Progenitor cell of endocrine pancreas (in vitro differentiated cells): Measurements from ENCODE around the gene PAK3. TPM values are rescaled to one million over a fixed set of nuclear protein-coding genes. Genes with fewer than 3 reads are reported as not detected.
A peak's percentile ranks its signal among the peaks of the same experiment; 100 is the strongest.

Experiments
- DNase-seq: peaks from one replicate; pipeline ENCODE4 v3.0.0; 2021; ENCODE audit warnings: low spot score; ENCODE audit not compliant: unreplicated experiment
- H3K27ac Mint-ChIP-seq: 2 replicates; pipeline ENCODE4 v1.8.0; 2021; ENCODE audit warnings: mild to moderate bottlenecking, moderate library complexity, mixed read lengths
- H3K27me3 Mint-ChIP-seq: 2 replicates; pipeline ENCODE4 v1.8.0; 2021; ENCODE audit warnings: mixed read lengths
- H3K36me3 Mint-ChIP-seq: 2 replicates; pipeline ENCODE4 v1.8.0; 2022; ENCODE audit warnings: mixed read lengths; ENCODE audit not compliant: insufficient read depth
- H3K4me1 Mint-ChIP-seq: 2 replicates; pipeline ENCODE4 v1.8.0; 2021; ENCODE audit warnings: low read depth, mixed read lengths
- H3K4me3 Mint-ChIP-seq: 2 replicates; pipeline ENCODE4 v1.8.0; 2021; ENCODE audit warnings: low read depth, mild to moderate bottlenecking, moderate library complexity, mixed read lengths
- H3K9me3 Mint-ChIP-seq: 2 replicates; pipeline ENCODE4 v1.8.0; 2021; ENCODE audit warnings: low read depth, mixed read lengths
- total RNA-seq: library from RNA; stranded (reverse); gene quantifications from 2 replicates; pipeline ENCODE4 v1.2.1, GENCODE V29; 2021
- TF ChIP-seq, protein P1 (sequence below): fragments of 200-600 bp; sonication (generic); IDR thresholded peaks from one replicate; pipeline ENCODE4 v1.5.0; 2021; ENCODE audit warnings: antibody characterized with exemption, mild to moderate bottlenecking; ENCODE audit not compliant: unreplicated experiment

Gene PAK3
- total RNA-seq, 1 donor from 2014 or later: 18.4 TPM

DNA sequence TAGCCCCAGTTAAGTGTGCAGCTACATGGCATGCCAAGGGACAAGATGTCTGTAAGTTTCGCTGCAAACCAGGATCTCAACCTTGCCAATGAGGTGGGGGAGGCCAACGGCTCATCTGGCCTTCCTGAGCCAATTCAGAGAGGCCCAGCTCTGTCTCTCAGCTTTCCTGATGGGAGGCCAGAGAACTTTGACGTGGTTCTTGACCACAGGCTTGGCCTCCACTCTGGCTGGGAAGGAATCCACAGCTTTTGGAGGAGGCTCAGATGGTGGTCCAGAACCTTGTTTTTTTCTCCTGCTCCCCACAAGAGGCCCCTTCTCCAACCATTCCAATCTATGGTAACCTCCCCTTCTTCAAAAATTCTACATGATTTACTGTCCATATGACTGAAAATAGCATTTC is 164.5 kb downstream of the PAK3 start:
- no peaks in the 10 kb centered on the region for H3K9me3 Mint-ChIP-seq
- H3K27ac Mint-ChIP-seq: no peak overlapping the region
- no peaks in the 10 kb centered on the region for H3K27me3 Mint-ChIP-seq
- TF ChIP-seq, protein P1, sequence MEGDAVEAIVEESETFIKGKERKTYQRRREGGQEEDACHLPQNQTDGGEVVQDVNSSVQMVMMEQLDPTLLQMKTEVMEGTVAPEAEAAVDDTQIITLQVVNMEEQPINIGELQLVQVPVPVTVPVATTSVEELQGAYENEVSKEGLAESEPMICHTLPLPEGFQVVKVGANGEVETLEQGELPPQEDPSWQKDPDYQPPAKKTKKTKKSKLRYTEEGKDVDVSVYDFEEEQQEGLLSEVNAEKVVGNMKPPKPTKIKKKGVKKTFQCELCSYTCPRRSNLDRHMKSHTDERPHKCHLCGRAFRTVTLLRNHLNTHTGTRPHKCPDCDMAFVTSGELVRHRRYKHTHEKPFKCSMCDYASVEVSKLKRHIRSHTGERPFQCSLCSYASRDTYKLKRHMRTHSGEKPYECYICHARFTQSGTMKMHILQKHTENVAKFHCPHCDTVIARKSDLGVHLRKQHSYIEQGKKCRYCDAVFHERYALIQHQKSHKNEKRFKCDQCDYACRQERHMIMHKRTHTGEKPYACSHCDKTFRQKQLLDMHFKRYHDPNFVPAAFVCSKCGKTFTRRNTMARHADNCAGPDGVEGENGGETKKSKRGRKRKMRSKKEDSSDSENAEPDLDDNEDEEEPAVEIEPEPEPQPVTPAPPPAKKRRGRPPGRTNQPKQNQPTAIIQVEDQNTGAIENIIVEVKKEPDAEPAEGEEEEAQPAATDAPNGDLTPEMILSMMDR: no peak
- H3K4me1 Mint-ChIP-seq: peaks cover 24% of the 10 kb centered on the region
- no peak for DNase-seq
- no peak overlapping the region for H3K4me3 Mint-ChIP-seq
- H3K36me3 Mint-ChIP-seq: peaks cover 14% of the 10 kb centered on the region

DNA sequence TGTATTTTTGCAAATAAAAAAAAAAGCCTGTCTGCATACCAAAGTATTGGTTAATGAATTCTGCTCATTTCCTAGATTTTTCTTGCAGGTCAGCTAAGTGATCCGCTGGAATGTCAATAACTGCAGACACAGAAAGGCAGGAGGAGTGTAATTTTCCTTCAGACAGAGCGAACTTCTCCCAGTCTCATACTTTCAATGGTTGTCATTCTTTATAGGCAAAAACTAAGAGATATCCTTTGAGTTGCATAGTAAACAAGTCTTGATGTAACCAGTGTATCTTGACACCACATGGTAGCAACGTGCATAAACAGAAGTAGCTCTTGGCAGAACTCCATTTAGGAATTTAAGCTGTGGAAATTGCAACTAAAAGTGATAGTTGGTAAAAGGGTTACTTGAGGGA is 166.1 kb downstream of the PAK3 start:
- DNase-seq: no peak
- no peaks in the 10 kb centered on the region for H3K9me3 Mint-ChIP-seq
- H3K4me3 Mint-ChIP-seq: no peak overlapping the region
- no peaks in the 10 kb centered on the region for H3K27me3 Mint-ChIP-seq
- H3K4me1 Mint-ChIP-seq: peaks cover 27% of the 10 kb centered on the region
- H3K27ac Mint-ChIP-seq: no peak overlapping the region
- TF ChIP-seq, protein P1: no peak
- peaks cover 14% of the 10 kb centered on the region for H3K36me3 Mint-ChIP-seq

DNA sequence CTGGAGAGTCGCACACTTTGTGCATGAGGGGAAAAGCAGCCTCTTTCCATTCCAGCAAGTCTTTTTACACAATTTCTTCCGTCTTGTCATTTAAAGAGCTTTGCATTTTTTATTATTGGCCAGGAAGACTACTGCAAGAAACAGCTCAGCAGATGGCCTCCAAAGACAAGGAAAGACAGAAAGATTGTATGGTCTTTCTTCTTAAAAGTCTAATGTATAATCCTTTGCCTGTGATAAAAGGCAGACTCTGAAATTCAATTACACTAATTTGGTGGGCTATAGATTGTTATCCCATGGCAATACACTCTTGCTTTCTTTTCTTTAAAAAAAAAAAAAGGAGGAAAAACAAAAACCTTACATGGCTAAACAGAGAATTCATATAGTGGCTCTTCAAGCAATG is 168.4 kb downstream of the PAK3 start:
- Mint-ChIP-seq H3K27ac (no peak overlapping the region), H3K27me3 (no peaks in the 10 kb centered on the region), H3K9me3 (no peaks in the 10 kb centered on the region), H3K4me3 (no peak overlapping the region), H3K4me1 (peaks cover 30% of the 10 kb centered on the region), H3K36me3 (peaks cover 12% of the 10 kb centered on the region)
- no peak for DNase-seq
- TF ChIP-seq, protein P1: no peak

DNA sequence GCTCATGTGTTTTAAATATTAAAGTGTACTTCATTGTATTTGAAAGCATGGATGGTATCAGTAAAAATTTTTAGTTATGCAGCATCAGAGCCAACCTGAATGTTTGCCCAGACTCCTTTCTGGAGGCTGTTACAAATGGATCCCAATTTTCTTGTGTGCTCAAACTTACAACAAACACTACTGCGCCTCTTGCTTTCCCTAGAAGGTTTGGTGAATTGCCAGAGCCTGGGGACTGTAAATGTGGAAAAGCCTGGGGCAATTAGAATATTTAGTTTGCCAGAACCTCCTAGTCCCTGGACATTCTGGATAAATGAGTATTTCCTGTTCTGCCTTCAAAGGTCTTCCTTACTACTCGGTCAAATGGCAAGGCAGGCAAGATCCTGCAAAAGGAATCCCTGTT is 169.5 kb downstream of the PAK3 start:
- H3K27ac Mint-ChIP-seq: no peak overlapping the region
- DNase-seq: no peak
- no peaks in the 10 kb centered on the region for H3K9me3 Mint-ChIP-seq
- peaks cover 38% of the 10 kb centered on the region for H3K4me1 Mint-ChIP-seq
- TF ChIP-seq, protein P1: no peak
- H3K4me3 Mint-ChIP-seq: no peak overlapping the region
- H3K27me3 Mint-ChIP-seq: no peaks in the 10 kb centered on the region
- peaks cover 5% of the 10 kb centered on the region for H3K36me3 Mint-ChIP-seq

DNA sequence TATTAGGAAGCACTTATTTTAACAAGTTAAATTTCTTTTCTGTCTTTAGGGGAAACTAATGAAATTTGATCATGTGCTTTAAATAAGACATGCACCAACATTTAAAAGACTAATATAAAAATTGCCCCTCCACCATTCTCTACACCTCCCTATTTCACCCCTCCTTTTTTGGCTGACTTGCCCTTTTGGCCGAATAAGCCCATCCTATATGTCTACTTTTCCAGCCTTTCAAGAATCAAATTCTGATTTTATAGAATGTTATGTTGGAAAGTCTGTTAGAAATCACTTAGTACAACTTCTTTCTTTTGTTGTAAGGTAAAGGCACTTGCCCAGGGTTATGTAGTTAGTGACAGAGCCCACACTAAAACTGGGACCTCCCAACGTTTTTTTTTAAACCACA is 172.5 kb downstream of the PAK3 start:
- Mint-ChIP-seq H3K27me3 (no peaks in the 10 kb centered on the region), H3K4me1 (peaks cover 31% of the 10 kb centered on the region), H3K27ac (no peak overlapping the region), H3K4me3 (peak overlapping the region; percentile 83), H3K9me3 (no peaks in the 10 kb centered on the region), H3K36me3 (no peaks in the 10 kb centered on the region)
- TF ChIP-seq, protein P1: no peak
- no peak for DNase-seq
